A549 (cell line): ENCODE data around the gene FAM163A.

Source experiments
- CEBPB ChIP-seq, 2 experiments: fragments of >200 bp in 1 of 2; sonication (Bioruptor Twin) in 1 of 2; formaldehyde crosslinking in 1 of 2; IDR thresholded peaks; 2 replicates each; pipeline ENCODE4 v1.6.1; 2012 to 2016
- JUN ChIP-seq, 2 experiments: fragments of >200 bp; sonication (Bioruptor Twin); formaldehyde crosslinking; IDR thresholded peaks; 2 replicates in 1 of 2; 3 replicates in 1 of 2; pipeline ENCODE4 v1.6.1; 2016 to 2017
- POLR2A ChIP-seq: IDR thresholded peaks from 2 replicates; pipeline ENCODE4 v1.6.1; 2012; ENCODE audit warnings: mild to moderate bottlenecking, low read length
- RARB ChIP-seq: fragments of 250-450 bp; sonication (Bioruptor Pico); IDR thresholded peaks from 2 replicates; pipeline ENCODE4 v1.8.0; 2021; ENCODE audit warnings: mild to moderate bottlenecking, moderate library complexity
- TF ChIP-seq, protein P1 (sequence below): fragments of >200 bp; sonication (Bioruptor Twin); formaldehyde crosslinking; IDR thresholded peaks from 3 replicates; pipeline ENCODE4 v1.5.1; 2016

DNA sequence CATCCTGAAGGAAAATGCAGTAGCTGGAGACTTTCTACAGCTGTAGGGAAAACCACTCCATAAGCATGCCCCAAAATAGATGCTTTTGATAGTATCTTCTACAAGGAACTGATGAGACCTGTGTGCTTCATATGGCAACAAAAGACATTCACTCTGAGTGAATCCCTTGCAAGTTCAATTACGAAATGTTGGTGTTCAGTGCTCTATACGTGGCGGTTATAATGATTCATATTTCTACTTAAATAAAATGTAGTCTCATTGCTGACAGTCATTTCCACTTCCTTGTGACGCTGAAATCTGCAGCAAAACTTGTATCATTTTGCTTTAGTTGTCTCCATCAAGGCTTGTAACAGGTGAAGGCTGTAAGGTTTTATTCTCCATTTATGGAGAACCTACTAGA, 113.9 kb downstream of the FAM163A start:
- TF ChIP-seq, protein P1, sequence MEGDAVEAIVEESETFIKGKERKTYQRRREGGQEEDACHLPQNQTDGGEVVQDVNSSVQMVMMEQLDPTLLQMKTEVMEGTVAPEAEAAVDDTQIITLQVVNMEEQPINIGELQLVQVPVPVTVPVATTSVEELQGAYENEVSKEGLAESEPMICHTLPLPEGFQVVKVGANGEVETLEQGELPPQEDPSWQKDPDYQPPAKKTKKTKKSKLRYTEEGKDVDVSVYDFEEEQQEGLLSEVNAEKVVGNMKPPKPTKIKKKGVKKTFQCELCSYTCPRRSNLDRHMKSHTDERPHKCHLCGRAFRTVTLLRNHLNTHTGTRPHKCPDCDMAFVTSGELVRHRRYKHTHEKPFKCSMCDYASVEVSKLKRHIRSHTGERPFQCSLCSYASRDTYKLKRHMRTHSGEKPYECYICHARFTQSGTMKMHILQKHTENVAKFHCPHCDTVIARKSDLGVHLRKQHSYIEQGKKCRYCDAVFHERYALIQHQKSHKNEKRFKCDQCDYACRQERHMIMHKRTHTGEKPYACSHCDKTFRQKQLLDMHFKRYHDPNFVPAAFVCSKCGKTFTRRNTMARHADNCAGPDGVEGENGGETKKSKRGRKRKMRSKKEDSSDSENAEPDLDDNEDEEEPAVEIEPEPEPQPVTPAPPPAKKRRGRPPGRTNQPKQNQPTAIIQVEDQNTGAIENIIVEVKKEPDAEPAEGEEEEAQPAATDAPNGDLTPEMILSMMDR = no peak
- TF ChIP-seq POLR2A = no peak
- no peak for TF ChIP-seq JUN (IDR thresholded peaks at IDR 0.05)
- no peak for TF ChIP-seq CEBPB (IDR thresholded peaks at IDR 0.05)
- TF ChIP-seq RARB (CRISPR knock-in tag) = no peak
